ENCODE data around the gene ZDHHC6.
"Not testable (repeated sequence)": the region's sequence is repeated elsewhere in the genome, so short reads cannot be mapped to it uniquely, and the experiment has no call there.

Gene ZDHHC6

GRCh38 chr10:112442063-112442462 lies 4.7 kb downstream of the ZDHHC6 start:
- no peak for DNase-seq

GRCh38 chr10:112441520-112441919 lies 5.2 kb downstream of the ZDHHC6 start:
- no peak for DNase-seq

DNA sequence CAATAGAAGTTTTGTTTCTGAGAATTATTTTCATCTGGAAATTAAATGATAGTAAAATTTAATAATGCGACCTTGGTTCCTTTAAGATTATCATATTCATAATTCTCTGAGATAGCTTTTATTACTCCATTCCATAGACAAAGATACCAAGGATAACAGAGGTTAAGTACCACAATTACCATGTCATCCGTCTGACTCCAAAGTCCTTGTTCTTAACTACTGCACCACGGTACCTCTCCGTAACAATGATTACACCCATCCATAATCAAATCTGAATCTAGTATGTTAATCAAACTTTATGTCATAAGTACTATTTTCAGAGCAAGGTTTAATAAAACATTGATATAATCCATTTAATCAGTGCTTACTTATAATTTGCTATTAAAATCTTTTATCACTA lies 8.4 kb downstream of the ZDHHC6 start:
- no peak for DNase-seq

DNA sequence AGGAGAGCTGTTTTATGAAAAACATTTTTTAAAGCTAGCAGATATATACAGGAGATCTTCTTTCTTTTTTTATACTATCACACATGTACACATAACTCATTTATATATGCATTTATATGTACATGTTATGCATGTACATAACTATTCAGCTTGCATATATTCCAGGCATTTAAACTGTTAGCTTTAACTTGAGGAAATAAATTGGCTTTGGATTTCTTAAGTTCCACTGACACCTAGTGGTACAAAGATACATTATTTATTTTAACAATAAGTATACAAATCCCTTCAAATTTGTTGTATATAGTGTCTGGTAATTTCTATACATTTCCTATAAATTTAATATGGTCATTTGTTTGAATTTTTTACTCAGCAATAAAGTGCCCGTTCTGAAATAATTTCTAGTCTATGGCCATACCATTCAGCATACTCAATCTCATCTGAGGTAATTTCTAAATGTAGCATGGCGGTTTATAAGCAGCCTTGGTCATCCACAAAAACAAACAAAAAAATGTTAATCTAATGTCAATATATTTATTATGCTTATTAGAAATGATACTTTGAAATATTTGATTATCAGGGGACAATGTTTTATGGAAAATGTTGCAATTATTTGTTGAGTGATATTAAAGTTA lies 11.6 kb downstream of the ZDHHC6 start:
- DNase-seq, result no peak

DNA sequence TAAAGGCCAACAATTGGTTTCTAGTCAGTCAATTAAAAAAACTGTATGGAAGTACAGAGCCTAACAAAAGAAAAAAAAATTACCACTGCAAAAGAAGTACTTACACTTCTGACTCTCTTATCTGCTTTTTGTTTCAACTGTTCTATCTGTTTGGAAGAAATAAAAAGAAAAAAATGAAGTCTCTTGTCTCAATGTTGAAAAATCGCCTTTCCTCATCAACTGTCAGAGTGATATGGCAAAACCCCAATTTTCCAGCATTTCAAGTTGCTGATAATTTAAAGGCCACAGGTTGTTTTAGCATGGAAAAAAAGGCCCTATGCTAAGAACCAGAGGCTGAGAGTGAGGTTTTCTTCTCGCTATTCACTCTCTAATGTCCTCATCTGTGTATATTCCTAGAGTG lies 13.6 kb downstream of the ZDHHC6 start:
- DNase-seq, result no peak

DNA sequence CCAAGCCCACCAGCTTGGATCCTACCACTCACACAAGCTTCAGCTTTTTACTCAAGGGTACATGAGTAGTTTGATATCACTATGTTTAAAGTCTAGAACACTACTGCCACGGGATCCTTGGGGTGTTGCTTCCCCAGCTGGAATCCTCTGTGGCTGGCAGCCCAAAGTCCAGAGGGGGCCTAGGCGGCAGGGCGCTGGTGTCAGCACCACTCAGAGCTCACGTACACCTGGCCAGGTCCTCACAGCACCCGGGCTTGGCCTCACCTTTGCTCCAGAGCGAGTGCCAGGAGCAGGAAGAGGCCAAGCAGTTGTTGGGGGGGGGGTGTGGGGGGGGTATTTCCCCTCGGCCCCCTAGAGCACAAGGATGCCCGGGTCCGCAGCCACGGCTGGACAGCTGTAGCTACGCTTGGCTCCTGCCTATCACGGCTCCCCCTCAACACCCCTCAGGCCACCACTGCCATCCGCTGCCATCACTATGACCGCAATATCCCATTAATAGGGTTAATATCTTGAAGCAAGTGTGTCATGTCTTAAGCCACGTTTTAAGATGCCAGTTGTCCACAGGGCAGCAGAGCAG lies 17.0 kb downstream of the ZDHHC6 start:
- DNase-seq, result no peak

DNA sequence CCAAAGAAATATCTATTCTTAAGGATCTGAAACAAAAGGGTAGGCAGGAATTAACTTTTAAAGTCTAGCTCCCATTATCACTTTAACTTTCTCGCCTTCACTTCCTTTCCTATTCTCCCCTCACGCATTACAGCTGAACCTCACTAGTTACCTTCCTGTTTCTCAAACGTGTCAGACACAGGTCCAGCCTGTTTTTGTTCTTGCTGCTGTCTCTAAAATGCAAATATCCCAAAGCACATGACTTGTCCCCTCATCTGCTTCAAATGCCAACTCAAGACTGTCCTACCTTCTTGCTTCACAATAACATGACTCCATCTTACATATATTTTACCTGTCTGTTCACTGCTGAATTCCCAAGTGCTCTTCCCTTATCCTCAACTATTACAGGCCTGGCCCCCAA lies 17.6 kb downstream of the ZDHHC6 start:
- no peak for DNase-seq

- no peak for DNase-seq
Observed at GRCh38 chr10:112426111-112426510, 20.6 kb downstream of the ZDHHC6 start.

DNA sequence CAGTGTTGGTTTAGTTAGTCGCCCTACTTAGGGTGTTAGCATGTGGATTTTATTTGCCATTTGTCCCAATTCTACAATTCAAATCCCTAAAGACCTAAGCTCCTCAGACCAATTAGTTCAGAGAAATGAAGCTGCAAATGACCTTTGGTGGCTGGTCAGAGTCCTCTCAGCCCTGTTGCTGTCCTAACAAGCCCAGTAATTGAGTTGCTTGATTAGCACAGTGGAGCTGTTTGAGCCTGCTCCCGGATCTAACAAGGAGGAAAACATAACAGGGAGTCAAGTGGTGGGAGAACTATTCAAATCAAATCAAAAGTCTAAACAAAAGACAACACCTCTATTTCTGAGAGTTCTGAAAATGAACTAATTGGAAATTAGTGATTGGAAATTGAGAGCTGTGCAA lies 22.1 kb downstream of the ZDHHC6 start:
- DNase-seq, result no peak

DNA sequence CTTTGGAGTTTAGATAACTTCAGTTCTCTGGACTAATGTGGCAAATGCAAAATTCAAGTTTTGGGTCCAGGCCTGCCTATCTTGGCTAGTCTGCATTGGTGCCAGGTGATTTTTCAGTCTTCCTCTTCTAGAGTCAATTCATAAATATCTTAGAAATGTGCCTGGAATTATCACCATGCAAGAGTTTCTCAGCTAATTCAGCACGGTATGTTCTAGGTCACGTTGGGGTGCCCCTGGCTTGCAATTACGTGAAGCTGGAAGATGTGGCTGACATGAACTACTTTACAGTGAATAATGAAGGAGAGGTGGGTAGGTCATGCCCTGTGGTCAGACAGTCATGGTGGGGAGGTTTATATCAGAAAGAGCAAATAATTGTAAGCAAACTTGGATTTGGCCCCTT lies 25.0 kb downstream of the ZDHHC6 start:
- no peak for DNase-seq

DNA sequence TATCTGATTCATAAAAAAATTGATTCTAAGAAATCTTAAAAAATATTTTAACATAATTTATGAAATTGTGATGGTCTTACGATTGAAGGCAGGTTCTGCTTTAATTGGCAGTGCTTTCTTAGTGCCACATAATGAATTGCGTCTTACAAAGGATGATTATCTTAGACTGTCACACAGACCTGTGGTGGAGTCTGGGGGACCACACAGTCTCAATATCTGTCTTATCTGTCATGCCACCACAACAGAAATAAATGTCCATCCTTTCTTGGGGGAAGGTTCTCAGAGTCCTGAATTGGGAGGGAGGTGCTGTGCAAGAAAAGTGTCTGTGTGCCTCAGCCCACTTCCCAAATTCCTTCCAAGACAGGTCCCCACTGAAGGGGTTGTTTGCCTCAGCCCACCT lies 34.0 kb downstream of the ZDHHC6 start:
- DNase-seq, result no peak

DNA sequence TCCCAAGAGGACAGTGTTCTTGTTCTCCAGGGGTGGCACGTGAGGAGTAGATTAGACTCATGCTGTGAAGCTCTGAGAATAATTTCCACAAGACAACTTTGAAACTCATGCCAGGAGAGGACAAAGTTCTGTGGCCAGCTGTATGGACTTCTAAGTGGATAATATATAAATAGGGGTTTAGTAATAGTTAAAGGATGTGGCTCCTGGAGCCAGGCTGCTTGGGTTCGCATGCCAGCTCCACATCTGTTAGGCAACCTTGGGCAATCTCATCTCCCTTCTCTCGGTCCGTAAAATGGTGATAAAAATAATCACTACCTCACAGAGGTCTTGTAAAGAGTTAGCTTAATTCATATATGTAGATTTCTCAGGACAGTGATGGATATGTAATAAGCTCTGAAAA lies 37.0 kb downstream of the ZDHHC6 start:
- DNase-seq, result no peak

DNA sequence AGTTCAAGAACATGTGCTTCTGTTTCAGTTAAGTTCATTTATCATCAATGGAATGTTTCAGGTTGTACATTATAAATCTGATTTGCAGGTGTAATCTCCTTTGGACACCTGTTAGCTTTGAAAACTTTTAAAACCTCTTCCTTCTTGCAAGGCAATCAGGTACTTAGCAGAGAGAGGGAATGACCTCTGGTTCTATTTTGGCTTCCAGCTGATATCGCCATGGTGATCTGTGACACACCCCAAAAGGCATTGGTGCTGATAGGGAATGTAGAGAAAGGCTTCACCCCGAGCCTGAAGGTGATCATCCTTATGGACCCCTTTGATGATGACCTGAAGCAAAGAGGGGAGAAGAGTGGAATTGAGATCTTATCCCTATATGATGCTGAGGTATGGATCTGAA lies 37.4 kb downstream of the ZDHHC6 start:
- no peak for DNase-seq

DNA sequence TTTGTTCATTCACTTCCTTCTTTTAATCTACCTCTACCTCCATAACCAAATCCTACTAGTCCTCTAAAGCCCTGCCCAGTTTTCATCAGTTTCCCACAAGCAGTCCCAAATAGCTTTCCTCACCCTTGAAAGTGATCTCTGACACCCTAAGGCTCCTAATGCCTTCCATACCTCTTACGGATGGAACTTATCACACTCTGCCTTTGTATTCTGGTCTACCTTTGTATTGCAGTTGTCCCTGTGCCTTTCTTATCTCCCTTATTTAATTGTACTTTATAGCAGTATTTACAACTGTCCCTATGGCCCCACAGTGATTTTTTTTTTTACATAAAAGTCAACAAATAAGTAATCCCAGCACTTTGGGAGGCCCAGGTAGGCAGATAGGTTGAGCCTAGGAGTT lies 39.0 kb downstream of the ZDHHC6 start:
- DNase-seq, result no peak

GRCh38 chr10:112406806-112407205 lies 39.9 kb downstream of the ZDHHC6 start:
- not testable (repeated sequence) for DNase-seq

GRCh38 chr10:112404617-112405016 lies 42.1 kb downstream of the ZDHHC6 start:
- no peak for DNase-seq

DNA sequence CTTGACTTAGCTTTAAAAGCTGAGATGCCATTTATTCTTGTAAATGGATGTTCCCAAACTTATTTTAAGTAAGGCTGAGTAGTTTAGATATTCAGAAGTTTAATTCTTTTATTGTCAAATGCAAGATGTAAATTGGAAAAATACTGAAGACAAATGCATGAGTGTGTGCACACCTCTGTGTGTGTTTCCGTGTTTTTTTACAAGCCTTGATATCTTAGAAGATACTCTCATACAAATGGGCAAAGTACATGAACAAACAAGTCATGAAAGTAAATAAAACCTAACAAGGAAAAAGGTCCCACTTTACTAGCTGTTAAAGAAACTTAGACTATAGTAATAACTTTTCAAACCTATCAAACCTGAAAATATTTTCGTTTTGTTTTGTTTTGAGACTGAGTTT lies 43.8 kb downstream of the ZDHHC6 start:
- no peak for DNase-seq

DNA sequence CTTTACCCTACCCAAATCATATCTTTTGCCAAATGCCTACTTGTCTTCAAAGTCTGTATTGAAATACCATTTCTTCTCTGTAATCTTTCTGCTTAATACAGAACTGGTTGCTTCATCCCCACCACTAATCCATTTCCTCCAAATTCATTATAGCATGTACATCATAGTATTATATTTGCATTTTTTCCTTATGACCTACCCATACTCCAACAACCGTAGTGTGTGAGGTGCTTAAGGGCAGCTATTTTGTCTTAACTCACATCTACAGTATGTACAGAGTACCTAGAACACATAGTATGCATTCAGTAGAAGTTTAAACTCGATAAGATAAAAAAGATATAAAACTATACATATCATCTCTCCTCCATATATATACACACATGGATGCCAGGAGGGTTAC lies 49.1 kb downstream of the ZDHHC6 start:
- no peak for DNase-seq

GRCh38 chr10:112395809-112396530 lies 50.7 kb downstream of the ZDHHC6 start:
- no peak for DNase-seq

DNA sequence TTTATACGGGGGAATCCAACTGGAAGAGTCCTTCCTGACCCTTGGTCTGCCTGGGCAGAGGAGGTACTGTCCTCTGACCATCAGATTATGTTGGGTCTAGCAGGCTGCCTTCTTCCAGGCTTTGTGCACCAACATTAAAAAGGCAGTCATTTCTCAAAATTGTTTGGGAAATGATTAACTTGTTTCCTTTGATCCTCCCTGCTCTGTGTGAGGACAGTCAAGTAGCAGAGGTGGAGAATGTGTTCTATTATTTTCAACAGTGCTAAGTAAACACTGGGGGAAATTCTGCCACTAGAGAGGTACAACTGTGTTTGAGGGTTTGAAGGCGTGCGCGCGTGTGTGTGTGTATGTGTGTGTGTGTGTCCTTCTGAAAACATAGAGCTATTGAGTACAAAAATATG lies 52.2 kb downstream of the ZDHHC6 start:
- no peak for DNase-seq

GRCh38 chr10:112393827-112394226 lies 52.9 kb downstream of the ZDHHC6 start:
- no peak for DNase-seq

- DNase-seq, result no peak
Observed at GRCh38 chr10:112393341-112393740, 53.4 kb downstream of the ZDHHC6 start.

DNA sequence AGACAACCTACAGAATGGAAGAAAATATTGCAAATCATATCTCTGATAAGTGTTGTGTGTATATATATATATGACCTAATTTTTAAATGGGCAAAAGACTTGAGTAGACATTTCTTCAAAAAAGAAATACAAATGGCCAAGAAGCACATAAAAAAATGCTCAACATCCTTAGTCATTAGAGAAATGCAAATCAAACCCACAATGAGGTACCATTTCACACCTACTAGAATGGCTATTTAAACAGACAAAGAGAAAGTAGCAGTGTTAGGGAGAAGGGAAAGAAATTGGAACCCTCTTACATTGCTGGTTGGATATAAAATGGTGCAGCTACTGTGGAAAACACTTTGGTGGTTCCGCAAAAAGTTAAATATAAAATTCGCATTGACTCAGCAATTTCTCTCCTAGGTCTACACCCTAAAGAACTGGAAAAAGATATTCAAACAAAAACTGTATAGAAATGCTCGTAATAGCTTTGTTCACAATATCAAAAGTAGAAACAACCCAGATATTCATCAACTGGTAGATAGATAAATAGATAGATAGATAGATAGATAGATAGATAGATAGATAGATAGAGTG lies 56.5 kb downstream of the ZDHHC6 start:
- DNase-seq, result no peak

DNA sequence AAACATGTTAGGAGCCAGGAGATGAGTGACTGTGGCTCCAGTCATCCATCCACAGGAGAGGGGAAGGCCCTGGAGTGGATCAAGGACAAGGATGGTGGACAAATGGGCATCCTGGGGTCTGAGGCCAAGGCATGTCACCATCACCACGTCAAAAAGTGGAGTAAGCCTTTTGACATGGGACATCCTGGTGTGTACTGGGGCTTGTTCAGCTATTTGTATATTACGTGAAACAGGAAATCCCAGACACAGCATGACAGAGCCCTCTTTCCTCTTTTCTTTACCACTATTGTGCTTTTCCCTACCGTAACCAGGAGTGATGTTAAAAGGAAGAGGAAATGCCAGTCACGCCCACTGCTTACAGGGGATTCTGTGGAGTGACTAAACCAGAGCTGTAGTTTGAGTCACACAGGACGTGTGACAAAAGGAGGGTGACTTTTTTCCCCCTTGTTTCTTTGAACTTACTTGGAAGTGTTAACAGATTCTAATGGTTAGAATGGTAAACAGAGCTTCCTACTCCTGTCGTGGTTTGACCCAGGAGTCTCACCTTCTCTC lies 57.4 kb downstream of the ZDHHC6 start:
- no peak for DNase-seq

All from NCI-H1694 (cell line).